Muscle layer of duodenum (tissue), 2 donors: ENCODE measurements around the gene VANGL2.

Experiments
- H3K27ac ChIP-seq: one replicate; pipeline ENCODE4 v1.7.0; 2013; ENCODE audit warnings: mild to moderate bottlenecking, low read length
- H3K27me3 ChIP-seq: one replicate; pipeline ENCODE4 v1.7.0; 2013; ENCODE audit warnings: low read depth, mild to moderate bottlenecking, control low read depth, low read length
- H3K36me3 ChIP-seq, 2 donors: one replicate each; pipeline ENCODE4 v1.7.0; 2013; ENCODE audit warnings: low read length in 2 of 2, control low read depth in 1 of 2, mild to moderate bottlenecking in 1 of 2; ENCODE audit not compliant: insufficient read depth in 2 of 2, control insufficient read depth in 1 of 2
- H3K4me1 ChIP-seq, 2 donors: one replicate each; pipeline ENCODE4 v1.7.0; 2013; ENCODE audit warnings: low read length in 2 of 2, mild to moderate bottlenecking in 2 of 2, control low read depth in 1 of 2, moderate library complexity in 1 of 2; ENCODE audit not compliant: insufficient read depth in 2 of 2, control insufficient read depth in 1 of 2
- H3K4me3 ChIP-seq, 2 donors: one replicate each; pipeline ENCODE4 v1.7.0; 2013; ENCODE audit warnings: low read length in 2 of 2, low read depth in 1 of 2, mild to moderate bottlenecking in 1 of 2
- H3K9me3 ChIP-seq, 2 donors: one replicate each; pipeline ENCODE4 v1.7.0; 2013; ENCODE audit warnings: low read length in 2 of 2, control low read depth in 1 of 2, mild to moderate bottlenecking in 1 of 2; ENCODE audit not compliant: control insufficient read depth in 1 of 2
- donor health status: healthy.

The VANGL2 gene

DNA sequence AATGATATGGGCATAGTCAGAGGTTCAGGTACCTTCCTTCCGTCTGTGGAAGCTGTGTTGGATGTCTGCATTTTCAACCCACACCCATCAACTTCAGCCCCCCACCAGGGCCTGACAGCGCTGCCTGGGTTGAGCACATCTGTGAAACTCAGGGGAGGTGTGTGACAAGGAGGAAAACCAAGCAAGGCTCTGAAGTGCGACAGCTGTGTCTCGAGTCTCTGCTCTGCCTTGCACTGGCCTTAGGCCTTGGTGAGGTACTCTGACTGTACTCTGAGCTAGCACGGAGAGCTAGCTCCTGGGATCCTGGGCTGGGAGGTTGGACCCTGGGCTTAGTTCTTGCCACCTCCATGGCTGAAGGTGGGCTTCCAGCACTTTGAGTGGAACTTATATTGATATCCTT is 9.1 kb downstream of the VANGL2 start:
- peak overlapping the region; percentile 67 for H3K27ac ChIP-seq
- no peak overlapping the region for H3K4me3 ChIP-seq
- H3K36me3 ChIP-seq = no peaks in the 10 kb centered on the region
- H3K4me1 ChIP-seq = peaks cover 5 to 24% of the 10 kb centered on the region in 2 donors
- H3K27me3 ChIP-seq = no peaks in the 10 kb centered on the region
- H3K9me3 ChIP-seq = no peaks in the 10 kb centered on the region

DNA sequence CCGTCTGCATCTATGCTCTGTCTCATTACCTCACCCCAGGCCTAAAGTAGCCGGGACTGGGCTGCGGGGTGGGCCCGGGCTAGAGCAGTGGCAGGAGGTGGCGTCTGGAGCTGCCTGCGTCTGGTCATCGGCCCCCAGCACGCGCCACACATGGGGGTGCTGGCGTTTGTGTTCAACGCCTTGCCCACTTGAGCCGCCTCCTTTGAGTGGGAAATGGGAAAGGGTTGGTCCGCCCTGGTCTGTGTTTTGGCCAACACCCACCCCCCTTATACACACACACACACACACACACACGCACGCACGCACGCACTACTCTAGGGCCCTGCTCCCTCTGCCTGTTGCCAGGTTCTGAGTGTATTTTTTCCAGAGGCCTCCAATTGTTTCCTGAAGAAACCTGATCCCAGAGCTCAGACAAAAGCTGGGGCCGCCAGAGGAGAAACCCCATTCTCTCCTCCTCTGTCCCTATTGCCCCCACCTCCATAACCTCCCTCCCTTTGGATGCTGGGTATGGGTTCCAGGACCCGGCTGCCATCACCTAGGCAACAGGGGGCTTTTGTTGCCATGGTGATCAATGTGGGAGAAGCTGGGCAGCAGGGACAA is 10.1 kb downstream of the VANGL2 start:
- H3K4me3 ChIP-seq = peak overlapping the region in 1 of 2 donors; percentile 6
- no peaks in the 10 kb centered on the region for H3K27me3 ChIP-seq
- H3K27ac ChIP-seq = no peak overlapping the region
- no peaks in the 10 kb centered on the region for H3K36me3 ChIP-seq
- H3K9me3 ChIP-seq = no peaks in the 10 kb centered on the region
- H3K4me1 ChIP-seq = peaks cover 5 to 24% of the 10 kb centered on the region in 2 donors

DNA sequence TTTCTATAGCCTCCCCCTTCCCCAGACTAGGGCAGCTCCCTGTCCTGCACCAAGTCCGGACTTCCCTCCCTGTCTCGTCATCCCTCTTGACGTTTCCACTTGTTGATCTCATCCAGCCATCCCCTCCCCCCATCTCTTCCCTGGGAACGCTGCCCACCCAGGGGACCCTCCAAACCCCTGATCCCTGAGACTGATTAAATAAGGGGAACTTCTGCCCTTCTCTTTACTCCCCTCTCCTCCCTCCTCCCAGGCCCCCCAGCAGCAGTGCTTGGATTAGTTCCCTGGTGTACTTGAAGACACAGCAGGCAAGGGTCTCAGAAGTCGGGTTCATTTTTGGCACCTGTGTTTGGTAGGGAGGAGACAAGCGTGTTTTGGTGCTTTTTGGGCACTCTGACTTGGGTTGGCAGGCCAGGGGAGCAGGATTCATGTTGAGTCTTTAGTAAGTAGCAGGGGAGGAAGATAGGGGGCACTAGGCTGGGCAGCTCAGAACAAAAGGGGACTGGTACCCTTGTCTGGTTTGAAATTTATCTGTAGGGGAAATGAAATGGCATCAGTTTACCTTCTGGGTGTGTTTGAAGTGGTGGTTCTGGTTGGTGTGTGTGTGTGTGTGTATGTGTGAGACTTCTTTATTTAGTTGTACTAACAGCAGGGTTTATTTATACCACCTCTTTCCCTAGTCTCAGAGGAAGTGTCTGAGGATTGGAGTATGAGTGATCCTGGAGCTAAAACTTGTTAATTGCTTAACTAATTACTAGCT is 11.1 kb downstream of the VANGL2 start:
- H3K36me3 ChIP-seq = peaks cover 0 to 6% of the 10 kb centered on the region in 2 donors
- no peak overlapping the region for H3K27ac ChIP-seq
- H3K4me3 ChIP-seq = no peak overlapping the region
- no peaks in the 10 kb centered on the region for H3K9me3 ChIP-seq
- no peaks in the 10 kb centered on the region for H3K27me3 ChIP-seq
- peaks cover 5 to 24% of the 10 kb centered on the region in 2 donors for H3K4me1 ChIP-seq

DNA sequence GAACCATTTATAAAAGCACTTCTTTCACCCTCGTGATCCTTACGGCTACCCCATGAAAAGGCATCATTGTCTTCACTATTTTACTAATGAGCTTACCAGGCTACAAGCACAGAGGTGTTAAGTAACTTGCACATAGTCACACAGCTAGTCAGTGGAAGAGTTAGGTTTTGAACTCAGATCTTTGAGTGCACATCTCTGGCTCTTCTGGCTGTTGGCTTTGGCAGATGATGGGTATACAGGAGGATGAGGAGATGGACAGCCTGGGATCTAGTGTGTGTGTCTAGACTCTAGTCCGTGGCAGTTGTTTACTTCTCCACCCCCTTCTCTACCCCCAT is 11.6 kb downstream of the VANGL2 start:
- no peak overlapping the region for H3K27ac ChIP-seq
- no peaks in the 10 kb centered on the region for H3K9me3 ChIP-seq
- peaks cover 0 to 7% of the 10 kb centered on the region in 2 donors for H3K36me3 ChIP-seq
- no peaks in the 10 kb centered on the region for H3K27me3 ChIP-seq
- H3K4me3 ChIP-seq = no peak overlapping the region
- H3K4me1 ChIP-seq = peaks cover 5 to 24% of the 10 kb centered on the region in 2 donors

DNA sequence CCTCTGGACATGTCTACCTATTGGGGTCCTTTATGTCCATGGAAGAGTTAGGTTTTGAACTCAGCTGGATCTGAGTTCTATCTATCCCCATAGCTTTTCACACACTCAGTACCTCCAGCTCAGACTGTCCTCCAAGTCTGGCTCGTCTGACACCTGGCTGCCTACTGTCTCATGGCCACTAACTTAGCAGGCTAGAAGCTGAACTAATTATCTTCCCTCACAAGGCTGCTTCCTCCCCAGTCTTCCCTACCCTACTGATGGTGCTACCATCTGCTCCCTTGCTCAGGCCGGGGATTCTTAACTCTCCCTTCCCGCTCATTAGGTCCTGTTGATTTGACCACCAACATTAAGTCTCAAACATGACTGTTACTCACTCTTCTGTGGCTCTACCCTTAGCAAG is 13.4 kb downstream of the VANGL2 start:
- H3K9me3 ChIP-seq = no peaks in the 10 kb centered on the region
- peaks cover 5 to 16% of the 10 kb centered on the region in 2 donors for H3K4me1 ChIP-seq
- H3K4me3 ChIP-seq = no peak overlapping the region
- no peak overlapping the region for H3K27ac ChIP-seq
- no peaks in the 10 kb centered on the region for H3K27me3 ChIP-seq
- H3K36me3 ChIP-seq = peaks cover 0 to 17% of the 10 kb centered on the region in 2 donors

DNA sequence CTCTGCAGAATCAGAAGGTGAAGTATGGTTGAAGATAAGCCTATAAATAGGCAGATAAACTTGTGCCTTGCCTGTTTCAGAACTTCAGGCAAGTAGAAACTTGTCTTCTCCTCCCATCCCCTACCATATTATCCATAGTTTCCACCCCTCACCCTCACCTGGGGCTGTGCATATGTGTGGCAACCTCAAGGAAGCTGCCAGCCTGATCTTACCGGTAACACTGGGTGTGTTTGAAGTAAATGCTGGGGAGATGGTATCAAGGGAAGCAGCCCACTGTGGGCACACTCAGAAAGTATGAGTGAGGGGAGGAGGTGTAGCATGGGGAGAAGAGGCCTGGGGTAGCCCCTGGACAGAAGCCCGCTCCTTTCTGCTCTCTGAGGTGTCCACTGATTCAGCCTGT is 14.5 kb downstream of the VANGL2 start:
- H3K4me1 ChIP-seq = peaks cover 2 to 11% of the 10 kb centered on the region in 2 donors
- H3K27ac ChIP-seq = no peak overlapping the region
- H3K4me3 ChIP-seq = no peak overlapping the region
- H3K9me3 ChIP-seq = no peaks in the 10 kb centered on the region
- H3K27me3 ChIP-seq = no peaks in the 10 kb centered on the region
- H3K36me3 ChIP-seq = peaks cover 0 to 28% of the 10 kb centered on the region in 2 donors

DNA sequence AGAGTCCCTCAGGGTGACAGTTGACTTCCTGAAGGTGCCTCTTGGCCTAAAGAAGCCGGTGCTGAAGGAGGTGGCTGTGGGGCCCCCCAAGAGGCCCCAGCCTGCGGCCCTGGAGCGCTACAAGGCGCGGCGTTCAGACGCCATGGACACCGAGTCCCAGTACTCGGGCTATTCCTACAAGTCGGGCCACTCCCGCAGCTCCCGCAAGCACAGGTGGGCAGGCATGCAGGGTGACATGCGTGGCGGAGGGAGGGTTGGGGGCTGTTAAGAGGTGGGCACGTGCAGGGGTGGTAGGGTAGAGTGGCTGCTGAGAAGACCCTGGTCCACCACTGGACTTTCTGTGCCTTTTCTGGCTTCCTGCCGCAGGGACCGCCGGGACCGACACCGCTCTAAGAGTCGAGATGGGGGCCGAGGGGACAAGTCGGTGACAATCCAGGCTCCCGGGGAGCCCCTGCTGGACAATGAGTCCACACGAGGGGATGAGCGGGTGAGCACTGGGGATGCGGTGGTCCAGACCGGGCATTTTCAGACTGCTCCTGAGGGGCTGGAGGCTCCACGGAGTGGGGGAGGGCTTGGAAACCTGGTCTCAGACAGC is 15.4 kb downstream of the VANGL2 start:
- H3K4me1 ChIP-seq = peaks cover 0 to 1% of the 10 kb centered on the region in 2 donors
- no peaks in the 10 kb centered on the region for H3K9me3 ChIP-seq
- no peak overlapping the region for H3K27ac ChIP-seq
- no peak overlapping the region for H3K4me3 ChIP-seq
- no peaks in the 10 kb centered on the region for H3K27me3 ChIP-seq
- H3K36me3 ChIP-seq = peaks cover 0 to 37% of the 10 kb centered on the region in 2 donors

DNA sequence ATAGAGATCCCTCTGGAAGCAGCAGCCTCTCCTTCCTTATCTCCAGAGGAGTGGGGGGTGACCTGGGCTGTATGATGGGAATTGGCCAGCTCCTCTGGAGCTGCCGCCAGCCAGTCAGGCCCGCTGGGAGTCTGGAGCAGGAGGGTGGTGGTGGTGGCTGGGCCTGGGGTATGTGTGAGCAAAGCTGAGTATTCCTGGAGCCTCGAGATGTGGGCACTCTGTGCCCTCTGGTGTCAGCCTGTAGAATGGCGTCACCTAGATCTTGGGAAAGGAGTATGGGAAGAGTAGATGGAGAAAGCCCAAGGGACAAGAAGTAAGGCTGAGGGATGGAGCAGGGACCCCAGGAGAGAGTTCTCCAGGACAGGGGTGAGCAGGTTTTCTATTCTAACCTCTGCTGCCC is 16.0 kb downstream of the VANGL2 start:
- H3K4me1 ChIP-seq = no peaks in the 10 kb centered on the region
- no peak overlapping the region for H3K4me3 ChIP-seq
- no peaks in the 10 kb centered on the region for H3K9me3 ChIP-seq
- no peak overlapping the region for H3K27ac ChIP-seq
- peaks cover 0 to 42% of the 10 kb centered on the region in 2 donors for H3K36me3 ChIP-seq
- H3K27me3 ChIP-seq = no peaks in the 10 kb centered on the region

DNA sequence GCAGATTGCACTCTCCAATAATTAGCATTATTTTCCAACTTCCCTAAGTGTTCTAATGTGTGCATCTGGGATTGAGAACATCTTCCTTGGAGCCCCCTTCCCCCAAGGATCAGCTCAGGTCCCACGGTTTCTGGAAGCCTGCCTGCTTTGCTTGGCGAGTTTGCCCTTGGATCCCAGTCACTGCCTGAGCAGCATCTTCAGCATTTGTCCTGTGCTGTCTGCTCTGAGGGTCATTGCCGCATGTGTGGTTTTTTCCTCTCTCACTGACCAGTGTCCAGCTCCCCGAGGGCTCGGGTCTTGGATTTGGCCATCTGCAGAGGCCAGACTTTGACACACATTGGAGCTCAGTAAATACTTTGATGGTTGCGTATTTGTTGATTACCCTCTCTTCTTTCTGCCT is 18.1 kb downstream of the VANGL2 start:
- peaks cover 0 to 45% of the 10 kb centered on the region in 2 donors for H3K36me3 ChIP-seq
- no peaks in the 10 kb centered on the region for H3K9me3 ChIP-seq
- no peaks in the 10 kb centered on the region for H3K4me1 ChIP-seq
- H3K27ac ChIP-seq = no peak overlapping the region
- H3K27me3 ChIP-seq = no peaks in the 10 kb centered on the region
- no peak overlapping the region for H3K4me3 ChIP-seq

DNA sequence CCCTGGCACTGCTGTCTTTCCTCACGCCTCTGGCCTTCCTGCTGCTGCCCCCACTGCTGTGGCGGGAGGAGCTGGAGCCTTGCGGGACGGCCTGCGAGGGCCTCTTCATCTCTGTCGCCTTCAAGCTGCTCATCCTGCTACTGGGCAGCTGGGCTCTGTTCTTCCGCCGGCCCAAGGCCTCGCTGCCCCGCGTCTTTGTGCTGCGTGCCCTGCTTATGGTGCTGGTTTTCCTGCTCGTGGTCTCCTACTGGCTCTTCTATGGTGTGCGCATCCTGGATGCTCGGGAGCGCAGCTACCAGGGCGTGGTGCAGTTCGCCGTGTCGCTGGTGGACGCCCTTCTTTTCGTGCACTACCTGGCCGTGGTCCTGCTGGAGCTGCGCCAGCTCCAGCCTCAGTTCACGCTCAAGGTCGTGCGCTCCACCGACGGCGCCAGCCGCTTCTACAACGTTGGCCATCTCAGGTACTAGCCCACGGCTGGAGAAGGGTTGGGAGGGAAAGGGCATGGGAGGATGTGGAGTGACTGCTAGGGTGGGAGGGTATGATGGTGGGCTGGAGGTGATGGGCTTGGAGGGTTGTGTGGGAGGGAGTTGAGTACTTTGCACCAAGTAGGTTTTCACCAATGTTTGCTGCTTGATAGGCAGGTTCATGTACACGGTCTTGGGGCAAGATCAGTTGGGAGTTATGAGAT is 18.9 kb downstream of the VANGL2 start:
- no peaks in the 10 kb centered on the region for H3K9me3 ChIP-seq
- H3K27ac ChIP-seq = no peak overlapping the region
- peaks cover 0 to 53% of the 10 kb centered on the region in 2 donors for H3K36me3 ChIP-seq
- no peak overlapping the region for H3K4me3 ChIP-seq
- no peaks in the 10 kb centered on the region for H3K27me3 ChIP-seq
- no peaks in the 10 kb centered on the region for H3K4me1 ChIP-seq

DNA sequence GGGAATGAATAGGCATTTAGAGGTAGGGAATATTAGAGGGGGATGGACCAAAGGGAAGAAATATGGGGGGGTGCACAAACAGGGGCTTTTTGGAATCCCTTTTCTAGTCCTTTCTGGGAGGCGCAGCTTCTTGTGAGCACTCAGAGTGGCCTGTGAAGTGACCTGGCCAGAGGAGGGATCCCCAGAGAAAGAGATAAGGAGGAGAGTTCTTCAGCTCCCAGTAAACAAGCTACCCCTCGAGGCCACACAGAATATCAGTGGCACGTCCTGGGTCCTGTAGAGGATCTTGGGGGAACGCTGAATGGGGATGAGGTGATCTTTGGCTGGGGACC is 19.4 kb downstream of the VANGL2 start:
- Histone ChIP-seq H3K9me3 (no peaks in the 10 kb centered on the region), H3K4me3 (no peak overlapping the region), H3K27ac (no peak overlapping the region), H3K36me3 (peaks cover 0 to 58% of the 10 kb centered on the region in 2 donors), H3K27me3 (no peaks in the 10 kb centered on the region), H3K4me1 (no peaks in the 10 kb centered on the region)
